Measurements from ENCODE around the gene TTC23. TPM values are rescaled to one million over a fixed set of nuclear protein-coding genes. Genes with fewer than 3 reads are reported as not detected.

TTC23 gene
- total RNA-seq, 1 donor, result 21.7 TPM

DNA sequence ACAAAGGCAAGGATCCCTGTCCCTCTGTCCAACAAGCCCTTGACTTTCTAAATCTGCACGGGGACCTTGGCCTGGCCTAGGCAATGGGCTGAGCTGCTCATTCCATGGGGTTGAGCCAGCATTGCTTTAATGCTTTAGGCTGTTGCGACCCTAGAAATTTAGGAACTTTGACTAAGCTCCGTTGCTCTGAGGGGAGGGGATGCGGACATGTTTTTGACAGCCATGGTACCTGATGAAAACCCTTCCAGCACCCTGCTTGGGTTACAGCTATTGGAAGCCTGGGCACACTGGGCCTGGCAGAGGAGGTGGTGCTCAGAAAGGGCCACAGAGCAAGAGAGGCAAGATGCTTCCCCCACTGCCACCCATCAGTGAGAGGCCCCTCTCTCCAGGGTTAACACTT lies 107.4 kb downstream of the TTC23 start:
- no peak overlapping the region for H3K27ac ChIP-seq (ENCODE audit: low read depth, low read length)
- H3K4me1 ChIP-seq (ENCODE audit: insufficient read depth, low read length), result peaks cover 4% of the 10 kb centered on the region
- no peaks in the 10 kb centered on the region for H3K79me2 ChIP-seq (ENCODE audit: insufficient read depth, low read length)
- H3K4me2 ChIP-seq (ENCODE audit: insufficient read depth, low read length), result no peak overlapping the region
- TF ChIP-seq, protein P1, sequence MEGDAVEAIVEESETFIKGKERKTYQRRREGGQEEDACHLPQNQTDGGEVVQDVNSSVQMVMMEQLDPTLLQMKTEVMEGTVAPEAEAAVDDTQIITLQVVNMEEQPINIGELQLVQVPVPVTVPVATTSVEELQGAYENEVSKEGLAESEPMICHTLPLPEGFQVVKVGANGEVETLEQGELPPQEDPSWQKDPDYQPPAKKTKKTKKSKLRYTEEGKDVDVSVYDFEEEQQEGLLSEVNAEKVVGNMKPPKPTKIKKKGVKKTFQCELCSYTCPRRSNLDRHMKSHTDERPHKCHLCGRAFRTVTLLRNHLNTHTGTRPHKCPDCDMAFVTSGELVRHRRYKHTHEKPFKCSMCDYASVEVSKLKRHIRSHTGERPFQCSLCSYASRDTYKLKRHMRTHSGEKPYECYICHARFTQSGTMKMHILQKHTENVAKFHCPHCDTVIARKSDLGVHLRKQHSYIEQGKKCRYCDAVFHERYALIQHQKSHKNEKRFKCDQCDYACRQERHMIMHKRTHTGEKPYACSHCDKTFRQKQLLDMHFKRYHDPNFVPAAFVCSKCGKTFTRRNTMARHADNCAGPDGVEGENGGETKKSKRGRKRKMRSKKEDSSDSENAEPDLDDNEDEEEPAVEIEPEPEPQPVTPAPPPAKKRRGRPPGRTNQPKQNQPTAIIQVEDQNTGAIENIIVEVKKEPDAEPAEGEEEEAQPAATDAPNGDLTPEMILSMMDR (IDR thresholded peaks at IDR 0.05; ENCODE audit: extremely low read depth, low read depth, low read length), result no peak
- no peak overlapping the region for H2AFZ ChIP-seq (ENCODE audit: low read length)
- no peak overlapping the region for H3K4me3 ChIP-seq (ENCODE audit: insufficient read depth, low read length)
- H3K36me3 ChIP-seq (ENCODE audit: insufficient read depth, low read length), result peaks cover 4% of the 10 kb centered on the region
- H4K20me1 ChIP-seq (ENCODE audit: insufficient read depth, low read length), result no peaks in the 10 kb centered on the region
- no peaks in the 10 kb centered on the region for H3K27me3 ChIP-seq (ENCODE audit: insufficient read depth, low read length)
- no peaks in the 10 kb centered on the region for H3K9me3 ChIP-seq (ENCODE audit: low read depth, low read length)
- no peak for DNase-seq (ENCODE audit: insufficient read length, low spot score, missing footprints)

DNA sequence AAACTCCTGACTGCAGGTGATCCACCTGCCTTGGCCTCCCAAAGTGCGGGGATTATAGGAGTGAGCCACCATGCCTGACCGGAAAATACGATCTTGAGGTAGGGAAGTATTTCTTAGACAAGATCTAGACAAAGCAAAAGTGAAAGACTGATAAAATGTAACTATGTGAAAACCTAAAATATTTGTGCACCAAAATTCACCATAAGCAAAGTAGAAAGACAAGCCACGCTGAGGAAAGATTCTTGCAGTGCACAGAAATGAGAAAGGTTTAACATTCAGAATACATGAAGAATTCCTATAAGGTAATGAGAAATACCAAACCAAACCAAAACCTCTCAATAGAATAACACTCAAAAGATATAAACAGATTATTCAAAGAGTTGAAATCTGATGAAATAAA lies 108.8 kb downstream of the TTC23 start:
- no peaks in the 10 kb centered on the region for H3K79me2 ChIP-seq (ENCODE audit: insufficient read depth, low read length)
- H3K36me3 ChIP-seq (ENCODE audit: insufficient read depth, low read length), result peaks cover 4% of the 10 kb centered on the region
- no peaks in the 10 kb centered on the region for H3K9me3 ChIP-seq (ENCODE audit: low read depth, low read length)
- H4K20me1 ChIP-seq (ENCODE audit: insufficient read depth, low read length), result no peaks in the 10 kb centered on the region
- H3K27ac ChIP-seq (ENCODE audit: low read depth, low read length), result no peak overlapping the region
- peaks cover 5% of the 10 kb centered on the region for H3K4me1 ChIP-seq (ENCODE audit: insufficient read depth, low read length)
- no peak for DNase-seq (ENCODE audit: insufficient read length, low spot score, missing footprints)
- TF ChIP-seq, protein P1 (IDR thresholded peaks at IDR 0.05; ENCODE audit: extremely low read depth, low read depth, low read length), result no peak
- no peaks in the 10 kb centered on the region for H3K27me3 ChIP-seq (ENCODE audit: insufficient read depth, low read length)
- H3K4me3 ChIP-seq (ENCODE audit: insufficient read depth, low read length), result no peak overlapping the region
- no peak overlapping the region for H3K4me2 ChIP-seq (ENCODE audit: insufficient read depth, low read length)
- no peak overlapping the region for H2AFZ ChIP-seq (ENCODE audit: low read length)

DNA sequence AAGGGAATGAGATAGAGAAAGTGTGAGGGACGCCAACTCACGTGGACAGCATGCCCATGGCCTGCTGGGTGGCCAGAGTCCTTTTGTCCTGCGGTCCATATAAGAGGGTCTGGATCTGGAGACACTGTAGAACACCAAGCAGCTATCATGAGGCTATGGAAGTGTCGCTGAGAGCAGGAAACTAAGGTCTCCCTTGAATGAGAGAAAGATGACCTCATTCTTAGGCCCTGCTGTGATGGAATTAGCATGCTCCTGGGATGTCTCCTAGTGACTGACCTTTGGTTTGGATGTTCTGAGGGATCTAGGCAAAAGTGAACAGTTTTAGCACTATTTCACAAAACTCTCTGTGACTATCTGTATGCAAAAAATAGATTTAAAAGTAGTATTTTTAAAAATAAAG lies 110.1 kb downstream of the TTC23 start:
- DNase-seq (ENCODE audit: insufficient read length, low spot score, missing footprints), result no peak
- TF ChIP-seq, protein P1 (IDR thresholded peaks at IDR 0.05; ENCODE audit: extremely low read depth, low read depth, low read length), result no peak
- Histone ChIP-seq H3K4me1 (ENCODE audit: insufficient read depth, low read length) (peaks cover 11% of the 10 kb centered on the region), H3K36me3 (ENCODE audit: insufficient read depth, low read length) (peaks cover 4% of the 10 kb centered on the region), H3K4me2 (ENCODE audit: insufficient read depth, low read length) (no peak overlapping the region), H3K27ac (ENCODE audit: low read depth, low read length) (no peak overlapping the region), H4K20me1 (ENCODE audit: insufficient read depth, low read length) (no peaks in the 10 kb centered on the region), H3K4me3 (ENCODE audit: insufficient read depth, low read length) (no peak overlapping the region), H2AFZ (ENCODE audit: low read length) (no peak overlapping the region), H3K79me2 (ENCODE audit: insufficient read depth, low read length) (no peaks in the 10 kb centered on the region), H3K27me3 (ENCODE audit: insufficient read depth, low read length) (no peaks in the 10 kb centered on the region), H3K9me3 (ENCODE audit: low read depth, low read length) (no peaks in the 10 kb centered on the region)

DNA sequence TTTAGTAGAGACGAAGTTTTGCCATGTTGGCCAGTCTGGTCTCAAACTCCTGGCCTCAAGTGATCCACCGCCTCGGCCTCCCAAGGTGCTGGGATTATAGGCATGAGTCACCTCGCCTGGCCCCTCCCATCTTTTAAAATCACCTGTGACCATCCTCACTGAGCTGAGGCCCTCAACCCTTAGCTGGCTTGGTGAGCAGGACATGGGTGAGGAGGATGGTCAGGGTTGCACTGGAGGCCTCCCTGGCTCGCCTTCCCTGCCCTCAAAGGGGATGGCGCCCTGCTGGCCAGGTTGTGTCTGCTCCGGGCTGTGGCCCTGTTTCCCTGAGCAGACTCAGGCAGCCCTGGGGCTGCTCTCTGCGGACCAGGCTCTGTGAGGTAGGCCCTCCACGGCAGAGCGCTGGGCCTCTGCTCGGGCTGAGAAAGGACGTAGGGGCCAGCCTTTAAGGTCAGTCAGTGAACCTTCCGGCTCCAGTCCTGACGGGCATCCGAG lies 110.8 kb downstream of the TTC23 start:
- DNase-seq (ENCODE audit: insufficient read length, low spot score, missing footprints), result no peak
- Histone ChIP-seq H3K27ac (ENCODE audit: low read depth, low read length) (no peak overlapping the region), H3K79me2 (ENCODE audit: insufficient read depth, low read length) (no peaks in the 10 kb centered on the region), H3K4me2 (ENCODE audit: insufficient read depth, low read length) (no peak overlapping the region), H3K36me3 (ENCODE audit: insufficient read depth, low read length) (peaks cover 4% of the 10 kb centered on the region), H3K9me3 (ENCODE audit: low read depth, low read length) (no peaks in the 10 kb centered on the region), H2AFZ (ENCODE audit: low read length) (no peak overlapping the region), H3K4me1 (ENCODE audit: insufficient read depth, low read length) (peaks cover 7% of the 10 kb centered on the region), H3K27me3 (ENCODE audit: insufficient read depth, low read length) (no peaks in the 10 kb centered on the region), H3K4me3 (ENCODE audit: insufficient read depth, low read length) (no peak overlapping the region), H4K20me1 (ENCODE audit: insufficient read depth, low read length) (no peaks in the 10 kb centered on the region)
- TF ChIP-seq, protein P1 (IDR thresholded peaks at IDR 0.05; ENCODE audit: extremely low read depth, low read depth, low read length), result no peak

Data from osteoblast (primary cell).